ENCODE results near the gene SNRPA1. TPM values are rescaled to one million over a fixed set of nuclear protein-coding genes. Genes with fewer than 3 reads are reported as not detected.

Gene SNRPA1
- total and polyA plus RNA-seq, 2 of the 13 experiments (the other 11 are each of a cell fraction or from before 2014, with no cell fraction given) = 41.2 to 108 TPM

- peak; percentile 82; the same call in 1 of the 2 replicates for TF ChIP-seq ISX (CRISPR knock-in tag; conservative IDR thresholded peaks at IDR 0.05)
- TF ChIP-seq STAT5B (CRISPR knock-in tag; IDR thresholded peaks at IDR 0.05) = no peak
- TF ChIP-seq HMGA1 (CRISPR knock-in tag; conservative IDR thresholded peaks at IDR 0.05) = no peak
- no peak for TF ChIP-seq ATF1 (CRISPR knock-in tag; IDR thresholded peaks at IDR 0.05)
- TF ChIP-seq ZNF691 (CRISPR knock-in tag; IDR thresholded peaks at IDR 0.05; ENCODE audit: borderline replicate concordance, low read depth) = peak; percentile 93; the same call in 1 of the 2 replicates
- TF ChIP-seq ZNF317 (CRISPR knock-in tag; IDR thresholded peaks at IDR 0.05) = 0 out of 2 replicates have a peak, but pooled peaks have one; percentile 67
- TF ChIP-seq PAWR (CRISPR knock-in tag; IDR thresholded peaks at IDR 0.05; ENCODE audit: borderline replicate concordance) = no peak
- no peak for TF ChIP-seq NFE2L2 (IDR thresholded peaks at IDR 0.05; ENCODE audit: low read length)
- peak; percentile 95 for TF ChIP-seq THAP11 (CRISPR knock-in tag; IDR thresholded peaks at IDR 0.05)
- TF ChIP-seq DNMT3B (CRISPR knock-in tag; conservative IDR thresholded peaks at IDR 0.05) = peak; percentile 25; the same call in 1 of the 2 replicates
- TF ChIP-seq THAP9 (CRISPR knock-in tag; IDR thresholded peaks at IDR 0.05; ENCODE audit: borderline replicate concordance) = peak; percentile 86; the same call in 1 of the 2 replicates
- TF ChIP-seq THRA (CRISPR knock-in tag; IDR thresholded peaks at IDR 0.05; ENCODE audit: borderline replicate concordance) = peak; percentile 63; the same call in 1 of the 2 replicates
- TF ChIP-seq RARG (CRISPR knock-in tag; IDR thresholded peaks at IDR 0.05; ENCODE audit: low read depth) = peak; percentile 80; the same call in 1 of the 2 replicates
- no peak; the same call in 1 of the 2 replicates for TF ChIP-seq SNAPC2 (CRISPR knock-in tag; IDR thresholded peaks at IDR 0.05)
- peak; percentile 58; the same call in 1 of the 2 replicates for TF ChIP-seq ZFP62 (CRISPR knock-in tag; IDR thresholded peaks at IDR 0.05)
- TF ChIP-seq ZNF512 (CRISPR knock-in tag; IDR thresholded peaks at IDR 0.05) = no peak
- TF ChIP-seq ZSCAN20 (CRISPR knock-in tag; IDR thresholded peaks at IDR 0.05; ENCODE audit: borderline replicate concordance) = 0 out of 2 replicates have a peak, but pooled peaks have one; percentile 33
- TF ChIP-seq GZF1 (CRISPR knock-in tag; IDR thresholded peaks at IDR 0.05) = 0 out of 2 replicates have a peak, but pooled peaks have one; percentile 40
- TF ChIP-seq SKIL (CRISPR knock-in tag; IDR thresholded peaks at IDR 0.05; ENCODE audit: borderline replicate concordance) = peak; percentile 76
These were observed at the start of gene SNRPA1 (continued) for GRCh38 chr15:101294731-101295606.

Measured in HepG2 (cell line).